Uterus (tissue), 2 donors: ENCODE results near the gene UBIAD1.

Source experiments
- POLR2A ChIP-seq, 2 donors: fragments of 450-650 bp; IDR thresholded peaks; one replicate each; pipeline ENCODE4 v1.6.1; 2016; ENCODE audit warnings: antibody characterized with exemption in 2 of 2, mild to moderate bottlenecking in 1 of 2, moderate library complexity in 1 of 2
- TF ChIP-seq, protein P1 (sequence below), 4 experiments: fragments of 200-600 bp in 2 of 4; fragments of 450-650 bp in 2 of 4; sonication (generic) in 2 of 4; IDR thresholded peaks; one replicate each; pipeline ENCODE4 v1.5.1; 2016 to 2019; ENCODE audit warnings: antibody characterized with exemption in 4 of 4, mild to moderate bottlenecking in 2 of 4, moderate library complexity in 1 of 4

DNA sequence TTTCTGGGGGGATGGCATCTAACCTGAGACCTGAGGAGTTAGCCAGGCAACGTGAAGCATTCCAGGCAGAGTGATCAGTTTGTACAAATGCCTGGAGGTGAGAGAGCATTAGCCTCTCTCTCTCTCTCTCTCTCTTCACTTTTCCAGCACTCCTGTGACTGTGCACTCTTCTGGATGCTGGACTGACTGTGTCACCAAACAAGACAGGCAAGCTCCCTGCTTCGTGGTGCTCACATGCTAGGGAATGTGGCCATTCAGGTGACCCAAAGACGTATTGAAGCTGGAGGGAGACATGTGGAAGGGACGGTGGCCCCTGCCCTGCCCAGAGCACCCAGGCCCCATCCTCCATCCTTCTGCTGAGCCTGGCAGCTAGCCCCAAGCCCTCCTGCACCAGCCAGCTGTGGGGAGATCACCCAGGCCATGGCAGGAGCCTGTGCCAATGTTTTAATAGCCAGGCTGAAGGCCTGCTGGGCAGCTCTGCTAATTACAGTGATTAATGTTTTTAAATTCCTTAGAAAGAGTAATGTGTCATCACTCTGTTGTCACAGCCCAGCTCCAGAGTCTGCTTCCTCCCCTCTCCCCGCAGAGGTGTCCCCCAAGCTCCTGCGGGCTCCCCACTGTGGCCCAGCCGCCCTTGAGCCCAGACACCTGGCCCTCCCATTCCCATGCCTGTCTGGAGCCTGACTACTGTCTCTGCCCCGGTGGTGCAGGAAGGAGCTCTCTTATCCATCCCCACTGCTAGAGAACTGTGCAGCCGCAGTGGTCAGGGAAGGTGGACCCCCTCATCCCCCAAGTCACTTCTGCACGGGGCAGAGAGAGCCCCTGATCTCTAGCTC lies 48.9 kb downstream of the UBIAD1 start:
- TF ChIP-seq POLR2A (IDR thresholded peaks at IDR 0.05): no peak
- TF ChIP-seq, protein P1, sequence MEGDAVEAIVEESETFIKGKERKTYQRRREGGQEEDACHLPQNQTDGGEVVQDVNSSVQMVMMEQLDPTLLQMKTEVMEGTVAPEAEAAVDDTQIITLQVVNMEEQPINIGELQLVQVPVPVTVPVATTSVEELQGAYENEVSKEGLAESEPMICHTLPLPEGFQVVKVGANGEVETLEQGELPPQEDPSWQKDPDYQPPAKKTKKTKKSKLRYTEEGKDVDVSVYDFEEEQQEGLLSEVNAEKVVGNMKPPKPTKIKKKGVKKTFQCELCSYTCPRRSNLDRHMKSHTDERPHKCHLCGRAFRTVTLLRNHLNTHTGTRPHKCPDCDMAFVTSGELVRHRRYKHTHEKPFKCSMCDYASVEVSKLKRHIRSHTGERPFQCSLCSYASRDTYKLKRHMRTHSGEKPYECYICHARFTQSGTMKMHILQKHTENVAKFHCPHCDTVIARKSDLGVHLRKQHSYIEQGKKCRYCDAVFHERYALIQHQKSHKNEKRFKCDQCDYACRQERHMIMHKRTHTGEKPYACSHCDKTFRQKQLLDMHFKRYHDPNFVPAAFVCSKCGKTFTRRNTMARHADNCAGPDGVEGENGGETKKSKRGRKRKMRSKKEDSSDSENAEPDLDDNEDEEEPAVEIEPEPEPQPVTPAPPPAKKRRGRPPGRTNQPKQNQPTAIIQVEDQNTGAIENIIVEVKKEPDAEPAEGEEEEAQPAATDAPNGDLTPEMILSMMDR (IDR thresholded peaks at IDR 0.05): no peak
